ENCODE measurements around the gene TNP2.

Gene TNP2

DNA sequence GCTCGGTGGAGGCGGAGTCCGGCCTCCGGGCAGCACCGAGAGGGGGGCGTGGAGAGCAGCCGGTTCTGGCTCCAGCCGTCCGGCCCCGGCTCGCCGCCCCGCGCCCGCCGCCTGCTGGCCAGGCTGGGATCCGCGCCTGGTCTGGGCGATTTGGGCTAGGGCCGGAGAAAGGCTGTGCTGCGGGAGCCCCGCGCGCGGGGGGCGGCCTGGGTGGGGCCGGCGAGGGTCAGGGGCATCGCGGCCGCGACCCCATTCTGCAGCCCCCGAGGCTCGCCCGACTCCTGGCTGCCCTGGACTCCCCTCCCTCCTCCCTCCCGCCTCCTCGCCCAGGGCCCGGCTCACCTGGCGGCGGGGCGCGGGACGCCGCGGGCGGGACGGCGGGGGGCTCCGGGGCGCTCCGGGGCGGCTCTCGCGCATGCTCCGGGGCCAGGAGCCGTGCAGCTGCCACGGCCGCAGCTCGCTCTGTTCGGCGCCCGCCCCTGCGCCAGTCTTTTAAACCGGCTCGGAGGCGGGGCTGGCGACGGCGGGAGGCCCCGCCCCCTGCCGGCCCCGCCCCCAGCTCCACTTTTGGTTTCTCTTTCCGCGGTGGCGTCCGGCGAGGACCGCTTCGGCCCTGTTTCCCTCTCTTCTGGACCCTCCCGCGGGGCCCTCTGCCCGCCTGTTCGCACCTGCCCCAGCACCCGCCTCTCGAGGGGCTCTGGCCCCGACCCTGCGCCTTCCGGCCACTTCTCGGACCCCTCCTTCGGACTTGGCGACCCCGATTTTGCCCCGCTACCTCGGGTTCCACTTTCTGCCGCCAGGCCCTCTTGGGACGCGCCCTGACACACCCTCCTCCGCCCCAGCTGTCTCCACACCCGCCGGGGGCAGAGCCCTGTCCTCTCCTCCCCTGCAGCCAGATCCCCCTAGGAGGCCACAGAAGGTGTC lies 13.1 kb downstream of the TNP2 start, which contains the start of gene SOCS1:
TSS of gene SOCS1 (minus strand) at position 468 of the 924 bp plus-strand sequence. CDS start 726 bp downstream, outside the sequence.
- peak; percentile 87 to 91 for DNase-seq

- DNase-seq, result peak; percentile 66 to 68
These were observed 14.0 kb downstream of the TNP2 start for GRCh38 chr16:11254913-11255736.

GRCh38 chr16:11253995-11254912 lies 14.9 kb downstream of the TNP2 start:
- DNase-seq, result no peak

- DNase-seq, result peak; percentile 61 to 70
These were observed 15.8 kb downstream of the TNP2 start for GRCh38 chr16:11253009-11253994.

GRCh38 chr16:11252482-11252931 lies 16.6 kb downstream of the TNP2 start:
- peak in 1 of 2 donors; percentile 34 for DNase-seq

DNA sequence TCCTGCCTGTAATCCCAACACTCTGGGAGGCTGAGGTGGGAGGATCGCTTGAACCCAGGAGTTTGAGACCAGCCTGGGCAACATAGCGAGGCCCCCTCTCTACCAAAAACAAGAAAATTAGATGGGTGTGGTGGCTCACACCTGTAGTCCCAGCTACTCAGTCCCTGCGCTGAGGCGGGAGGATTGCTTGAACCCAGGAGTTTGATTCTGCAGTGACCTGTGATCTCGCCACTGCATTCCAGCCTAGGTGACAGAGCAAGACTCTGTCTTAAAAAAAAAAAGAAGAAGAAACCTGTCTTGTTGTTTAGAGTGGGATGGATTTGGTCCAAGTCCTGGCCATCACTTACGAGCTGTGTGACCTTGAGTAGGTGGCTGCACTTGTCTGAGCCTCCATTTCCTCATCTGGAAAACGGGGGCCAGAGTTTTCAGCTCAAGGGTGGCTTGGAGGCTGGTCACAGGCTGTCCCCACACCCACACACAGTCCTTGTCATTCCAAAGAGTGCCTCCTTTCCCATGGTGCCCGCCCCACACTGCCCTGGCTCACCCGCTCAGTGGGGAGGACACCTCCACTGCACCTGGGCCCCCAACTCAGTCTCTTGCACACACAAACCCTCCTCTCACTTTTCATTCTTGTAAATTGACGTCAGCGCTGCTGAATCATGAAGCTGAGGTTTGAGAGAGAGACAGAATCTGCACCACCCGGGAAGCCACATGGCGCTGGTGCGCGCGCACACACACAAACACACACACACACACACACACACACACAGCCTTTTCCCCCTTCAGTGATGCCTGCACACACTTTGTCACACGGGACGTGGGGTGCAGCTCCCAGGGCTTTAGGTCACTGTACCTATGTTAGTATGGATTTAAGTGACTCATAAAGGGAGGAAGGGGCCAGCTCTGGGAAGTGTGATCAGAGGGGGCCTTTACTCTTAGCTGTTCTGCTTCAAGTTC lies 17.3 kb downstream of the TNP2 start:
- peak; percentile 82 to 85 for DNase-seq

DNA sequence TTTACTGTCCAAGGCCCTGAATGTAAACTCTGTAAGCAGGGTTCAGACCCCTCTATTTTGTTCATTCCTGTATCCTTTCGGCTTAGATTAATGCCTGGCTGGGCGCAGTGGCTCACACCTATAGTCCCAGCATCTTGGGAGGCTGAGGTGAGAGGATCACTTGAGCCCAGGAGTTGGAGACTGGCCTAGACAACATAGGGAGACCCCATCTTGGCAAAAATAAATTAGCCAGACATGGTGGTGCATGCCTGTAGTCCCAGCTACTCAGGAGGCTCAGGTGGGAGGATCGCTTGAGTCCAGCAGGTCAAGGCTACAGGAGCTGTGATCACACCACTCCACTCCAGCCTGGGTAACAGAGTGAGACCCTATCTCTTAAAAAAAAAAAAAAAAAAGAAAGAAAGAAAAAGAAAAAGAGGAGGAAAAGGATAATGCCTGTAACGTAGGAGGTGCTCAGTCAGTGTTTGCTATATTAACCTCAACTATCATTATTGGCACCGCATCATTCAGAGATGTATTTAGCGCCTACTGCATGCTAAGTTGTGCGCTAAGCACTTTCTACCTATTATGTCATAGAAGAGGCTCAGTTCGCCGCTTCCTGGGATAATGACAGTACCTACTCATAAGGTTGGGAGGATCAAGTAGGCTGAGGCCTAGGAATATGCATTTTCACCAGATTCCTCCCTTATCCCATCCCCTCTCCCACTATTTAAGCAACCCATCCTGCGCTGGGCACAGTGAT lies 18.2 kb downstream of the TNP2 start:
- DNase-seq, result peak in 1 of 2 donors; percentile 34

DNA sequence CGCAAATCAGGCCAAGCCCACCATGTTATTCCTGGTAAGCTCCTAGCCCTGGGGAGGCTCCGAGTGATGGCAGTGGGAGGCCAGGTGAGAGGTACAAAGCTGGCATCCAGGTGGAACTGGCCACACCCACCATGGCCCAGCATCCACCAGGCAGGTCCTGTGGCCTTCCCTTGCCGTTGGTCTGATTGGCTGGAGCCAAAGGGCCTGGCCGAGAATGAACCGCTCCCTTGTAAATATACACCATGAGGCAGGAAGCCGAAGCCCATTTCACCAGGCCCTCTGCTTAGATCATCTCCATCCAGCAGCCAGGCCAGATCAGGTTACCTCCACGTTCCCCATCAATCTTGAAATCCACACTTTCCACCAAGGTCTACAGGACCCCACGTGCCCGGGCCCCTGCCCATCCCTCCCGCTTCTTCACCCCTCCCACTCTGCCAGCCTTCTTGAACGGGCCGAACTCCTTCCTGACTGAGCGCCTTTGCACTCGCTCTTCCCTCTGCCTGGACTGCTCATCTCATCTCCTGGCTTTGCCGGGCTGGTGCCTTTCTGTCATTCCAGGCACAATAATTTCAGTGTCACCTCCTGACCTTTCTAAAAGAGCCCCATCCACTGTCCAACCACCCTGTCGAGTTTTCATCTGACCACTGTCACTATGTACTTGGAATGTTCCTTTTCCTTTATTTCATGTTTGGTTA lies 18.9 kb downstream of the TNP2 start:
- peak in 1 of 2 donors; percentile 29 for DNase-seq

GRCh38 chr16:11249233-11250061 lies 19.7 kb downstream of the TNP2 start:
- no peak for DNase-seq

GRCh38 chr16:11248133-11248532 lies 21.0 kb downstream of the TNP2 start:
- DNase-seq, result no peak

- no peak for DNase-seq
These were observed 23.1 kb downstream of the TNP2 start for GRCh38 chr16:11245988-11246387.

DNA sequence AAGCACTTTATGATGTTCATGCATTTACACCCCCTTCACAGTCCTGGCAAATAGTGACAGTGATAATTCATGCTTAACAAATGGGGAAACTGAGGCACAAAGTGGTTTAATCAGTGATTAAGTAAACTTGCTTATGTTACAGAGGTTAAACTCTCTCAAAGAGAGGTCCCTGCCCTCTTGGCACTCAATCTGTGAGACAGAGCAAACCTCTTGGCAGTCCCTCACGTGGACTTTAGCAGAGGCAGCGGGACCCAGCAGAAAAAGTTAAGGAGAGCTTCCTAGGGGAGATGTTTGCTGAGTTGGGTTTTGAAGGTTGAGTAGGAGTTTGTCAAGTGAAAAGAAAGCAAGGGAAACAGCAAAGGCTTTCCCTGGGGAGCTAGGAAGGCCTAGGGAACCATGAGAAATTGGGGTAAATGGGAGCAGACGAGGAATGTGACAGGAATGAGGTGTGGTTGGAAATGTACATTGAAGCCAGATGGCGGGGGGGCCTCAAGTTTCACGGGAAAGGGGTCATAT lies 23.8 kb downstream of the TNP2 start:
- DNase-seq, result no peak

DNA sequence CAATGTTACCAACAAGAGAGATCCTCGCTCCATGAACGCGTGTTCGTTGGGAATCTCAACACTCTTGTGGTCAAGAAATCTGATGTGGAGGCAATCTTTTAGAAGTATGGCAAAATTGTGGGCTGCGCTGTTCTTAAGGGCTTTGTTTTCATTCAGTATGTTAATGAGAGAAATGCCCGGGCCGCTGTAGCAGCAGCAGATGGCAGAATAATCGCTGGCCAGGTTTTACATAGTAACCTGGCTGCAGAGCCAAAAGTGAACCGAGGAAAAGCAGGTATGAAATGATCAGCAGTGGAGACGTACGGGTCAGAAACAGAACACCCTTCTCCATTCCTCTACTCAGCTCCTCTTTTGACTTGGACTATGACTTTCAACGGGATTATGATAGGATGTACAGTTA lies 26.5 kb downstream of the TNP2 start:
- DNase-seq, result no peak

DNA sequence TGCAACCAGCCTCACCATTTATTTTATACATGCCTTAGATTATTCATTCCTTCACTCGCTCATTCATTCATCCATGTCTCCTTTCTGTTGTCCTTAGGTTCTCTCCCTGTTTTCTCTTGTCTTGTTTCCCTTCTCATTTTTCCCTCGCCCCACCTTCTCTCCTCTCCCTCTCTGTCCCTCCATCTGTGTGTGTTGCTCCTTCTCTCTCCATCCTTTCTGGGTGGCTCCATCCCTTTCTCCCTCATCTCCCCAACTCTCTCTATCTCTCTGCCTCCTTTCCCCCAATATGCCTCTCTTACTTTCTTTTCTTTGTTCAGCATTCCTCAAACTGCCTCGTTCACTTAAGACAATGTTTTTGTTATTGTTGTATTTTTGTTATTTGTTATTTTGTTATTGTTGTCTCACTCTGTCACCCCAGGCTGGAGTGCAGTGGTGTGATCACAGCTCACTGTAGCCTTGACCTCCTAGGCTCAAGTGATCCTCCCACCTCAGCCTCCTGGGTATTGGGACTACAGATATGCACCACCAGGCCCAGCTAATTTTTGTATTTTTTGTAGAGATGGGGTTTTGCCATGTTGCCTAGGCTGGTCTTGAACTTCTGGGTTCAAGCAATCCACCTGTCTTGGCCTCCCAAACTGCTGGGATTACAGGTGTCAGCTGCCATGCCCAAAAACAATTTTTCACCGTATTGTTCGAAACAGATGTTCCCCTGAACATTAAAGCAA lies 27.5 kb downstream of the TNP2 start:
- no peak for DNase-seq

- DNase-seq, result peak in 1 of 2 donors; percentile 28
These were observed 28.3 kb downstream of the TNP2 start for GRCh38 chr16:11240636-11241473.
